ENCODE results near the gene PTPRD.

The PTPRD gene

GRCh38 chr9:8265281-8265680 is 2347.5 kb downstream of the PTPRD start:
- DNase-seq = no peak
